Aorta (tissue), 5 donors: ENCODE data around the gene HNRNPLL. TPM values are rescaled to one million over a fixed set of nuclear protein-coding genes. Genes with fewer than 3 reads are reported as not detected.

Experiments used
- ATAC-seq: fragments of 200-7000 bp; cut with Tn5 transposase; one replicate; pipeline ENCODE4 v1.9.1; 2022; ENCODE audit warnings: moderate library complexity; ENCODE audit not compliant: low FRiP score
- DNase-seq, 2 donors: peaks; one replicate each; pipeline ENCODE4 v3.0.0-alpha.2; 2020
- H3K27ac ChIP-seq, 2 donors: one replicate each; pipeline ENCODE4 v1.5.1; 2013; ENCODE audit warnings: low read length in 2 of 2, mild to moderate bottlenecking in 2 of 2, moderate library complexity in 2 of 2, control low read depth in 1 of 2, inconsistent platforms in 1 of 2, low read depth in 1 of 2
- H3K27me3 ChIP-seq, 2 donors: one replicate each; pipeline ENCODE4 v1.6.1; 2013; ENCODE audit warnings: control low read depth in 1 of 2, low read length in 1 of 2, mild to moderate bottlenecking in 1 of 2, moderate library complexity in 1 of 2; ENCODE audit not compliant: insufficient read depth in 2 of 2, control insufficient read depth in 1 of 2
- H3K36me3 ChIP-seq, 2 donors: one replicate each; pipeline ENCODE4 v1.6.1; 2013; ENCODE audit warnings: control low read depth in 1 of 2, low read length in 1 of 2, mild to moderate bottlenecking in 1 of 2; ENCODE audit not compliant: insufficient read depth in 2 of 2, control insufficient read depth in 1 of 2
- H3K4me1 ChIP-seq, 2 donors: one replicate each; pipeline ENCODE4 v1.6.1; 2013; ENCODE audit warnings: low read length in 2 of 2, control low read depth in 1 of 2, mild to moderate bottlenecking in 1 of 2, moderate library complexity in 1 of 2; ENCODE audit not compliant: insufficient read depth in 2 of 2, control insufficient read depth in 1 of 2
- H3K4me3 ChIP-seq, 2 donors: one replicate each; pipeline ENCODE4 v1.5.1; 2013; ENCODE audit warnings: low read length in 2 of 2, control low read depth in 1 of 2, mild to moderate bottlenecking in 1 of 2
- H3K9me3 ChIP-seq: one replicate; pipeline ENCODE4 v1.6.1; 2013; ENCODE audit warnings: mild to moderate bottlenecking, low read length; ENCODE audit not compliant: control insufficient read depth
- WGBS, 2 donors: extraction: QIAGEN DNeasy Blood & Tissue Kit; methylation state at CpG; one replicate each; pipeline ENCODE4 v1.1.7; 2013; 5-methylcytosine and 5-hydroxymethylcytosine counted together
- intact Hi-C, 2 donors: fragments of 100-400 bp; cut with DNase I; formaldehyde crosslinking; loops; one replicate each; pipeline versions ENCODE4 v1.14.2 to v1.15.0; 2022
- polyA plus RNA-seq, 2 donors: library from polyadenylated mRNA; stranded (reverse); fragments of 200-250 nt; gene quantifications; one replicate each; pipeline ENCODE4 v1.2.3, GENCODE V29; 2013
- total RNA-seq, 2 donors: library from RNA; stranded (reverse); fragmentation: NEBNext Ultra II Directional; extraction: Animal tissue kit (Norgen Biotek cat#: 25700); gene quantifications; one replicate each; pipeline ENCODE4 v1.2.1, GENCODE V29; 2021
- donor health status: healthy with polysubstance abuse.
- donor health status: Bipolar disorder and iron deficiency.
- donor health status: DM: no; HTN: no; CAD: no.
- donor health status: DM: no; HTN: no; CAD: no.
- donor health status: DM: yes; HTN: yes; CAD: no.

HNRNPLL gene
- total and polyA plus RNA-seq, 4 donors: 15.9 to 65.2 (median 40.2) TPM

- H3K4me3 ChIP-seq: no peak overlapping the region
- 11 to 16% methylated on average over 2 of the region's 2 CpGs for WGBS, 2 donors
- H3K4me1 ChIP-seq: peaks cover 1 to 5% of the 10 kb centered on the region in 2 donors
- H3K36me3 ChIP-seq: no peaks in the 10 kb centered on the region
- H3K27ac ChIP-seq: no peak overlapping the region
- intact Hi-C loops: no loop called here
- ATAC-seq (no peak), DNase-seq (no peak)
- H3K9me3 ChIP-seq: no peaks in the 10 kb centered on the region
- H3K27me3 ChIP-seq: no peaks in the 10 kb centered on the region
Measured at GRCh38 chr2:38592951-38593350, 9.8 kb downstream of the HNRNPLL start.

GRCh38 chr2:38591152-38591551 lies 11.6 kb downstream of the HNRNPLL start:
- no peak overlapping the region for H3K4me3 ChIP-seq
- no peaks in the 10 kb centered on the region for H3K36me3 ChIP-seq
- ATAC-seq (no peak), DNase-seq (no peak)
- WGBS, 2 donors: 9 to 13% methylated on average over 2 of the region's 2 CpGs
- intact Hi-C loops: no loop called here
- no peaks in the 10 kb centered on the region for H3K9me3 ChIP-seq
- no peaks in the 10 kb centered on the region for H3K27me3 ChIP-seq
- H3K27ac ChIP-seq: peak overlapping the region in 1 of 2 donors; percentile 28
- H3K4me1 ChIP-seq: peaks cover 4 to 5% of the 10 kb centered on the region in 2 donors

- no peak for ATAC-seq
- Histone ChIP-seq H3K4me1 (peaks cover 4 to 8% of the 10 kb centered on the region in 2 donors), H3K27me3 (no peaks in the 10 kb centered on the region), H3K4me3 (no peak overlapping the region), H3K36me3 (no peaks in the 10 kb centered on the region), H3K9me3 (no peaks in the 10 kb centered on the region), H3K27ac (no peak overlapping the region)
- WGBS, 2 donors: 69 to 72% methylated on average over 3 of the region's 3 CpGs
- intact Hi-C loops: no loop called here
- DNase-seq: no peak
Measured at GRCh38 chr2:38590053-38590452, 12.7 kb downstream of the HNRNPLL start.

- Histone ChIP-seq H3K27ac (peak overlapping the region in 1 of 2 donors; percentile 57), H3K9me3 (no peaks in the 10 kb centered on the region), H3K4me3 (no peak overlapping the region), H3K27me3 (no peaks in the 10 kb centered on the region), H3K4me1 (peaks cover 6 to 8% of the 10 kb centered on the region in 2 donors), H3K36me3 (no peaks in the 10 kb centered on the region)
- intact Hi-C loops: loop anchor here in 1 of 2 donors (10.0 kb wide), 1 partner anchor 272 kb away; no protein-coding TSS in a partner anchor
- ATAC-seq (no peak), DNase-seq (no peak)
- 59 to 61% methylated on average over 3 of the region's 3 CpGs for WGBS, 2 donors
Measured at GRCh38 chr2:38586931-38587330, 15.8 kb downstream of the HNRNPLL start.

GRCh38 chr2:38584881-38585280 lies 17.8 kb downstream of the HNRNPLL start:
- intact Hi-C loops: loop anchor here (5.0 to 10.0 kb wide), 3 partner anchors 137 to 270 kb away; no protein-coding TSS in a partner anchor
- WGBS, 2 donors: 85 to 87% methylated on average over 1 of the region's 1 CpG
- Histone ChIP-seq H3K27ac (no peak overlapping the region), H3K27me3 (no peaks in the 10 kb centered on the region), H3K4me3 (no peak overlapping the region), H3K4me1 (peaks cover 3 to 5% of the 10 kb centered on the region in 2 donors), H3K36me3 (peaks cover 3% of the 10 kb centered on the region in 2 donors), H3K9me3 (no peaks in the 10 kb centered on the region)
- ATAC-seq: no peak
- DNase-seq: no peak

GRCh38 chr2:38583994-38584393 lies 18.7 kb downstream of the HNRNPLL start:
- DNase-seq: no peak

GRCh38 chr2:38583524-38583923 lies 19.2 kb downstream of the HNRNPLL start:
- H3K4me3 ChIP-seq: no peak overlapping the region
- no peaks in the 10 kb centered on the region for H3K27me3 ChIP-seq
- intact Hi-C loops: loop anchor here (5.0 to 10.0 kb wide), 3 partner anchors 139 to 269 kb away; no protein-coding TSS in a partner anchor
- ATAC-seq (no peak), DNase-seq (no peak)
- WGBS, 2 donors: 7 to 10% methylated on average over 3 of the region's 3 CpGs
- H3K9me3 ChIP-seq: no peaks in the 10 kb centered on the region
- H3K27ac ChIP-seq: no peak overlapping the region
- peaks cover 3% of the 10 kb centered on the region in 2 donors for H3K36me3 ChIP-seq
- H3K4me1 ChIP-seq: peaks cover 3 to 5% of the 10 kb centered on the region in 2 donors

More at GRCh38 chr2:38583994-38584393, 18.7 kb downstream of the HNRNPLL start:
- no peak overlapping the region for H3K4me3 ChIP-seq
- 88 to 92% methylated on average over 5 of the region's 5 CpGs for WGBS, 2 donors
- H3K36me3 ChIP-seq: peaks cover 3% of the 10 kb centered on the region in 2 donors
- no peaks in the 10 kb centered on the region for H3K27me3 ChIP-seq
- H3K9me3 ChIP-seq: no peaks in the 10 kb centered on the region
- intact Hi-C loops: loop anchor here (5.0 to 10.0 kb wide), 3 partner anchors 138 to 269 kb away; no protein-coding TSS in a partner anchor
- peaks cover 3 to 5% of the 10 kb centered on the region in 2 donors for H3K4me1 ChIP-seq
- no peak for ATAC-seq
- no peak overlapping the region for H3K27ac ChIP-seq

- peak; percentile 82 for ATAC-seq
- H3K27ac ChIP-seq: no peak overlapping the region
- H3K27me3 ChIP-seq: no peaks in the 10 kb centered on the region
- WGBS, 2 donors: 48 to 51% methylated on average over 9 of the region's 9 CpGs
- intact Hi-C loops: loop anchor here (5.0 to 10.0 kb wide), 3 partner anchors 141 to 267 kb away; no protein-coding TSS in a partner anchor
- no peak for DNase-seq
- H3K9me3 ChIP-seq: no peaks in the 10 kb centered on the region
- H3K4me1 ChIP-seq: peaks cover 2 to 3% of the 10 kb centered on the region in 2 donors
- H3K36me3 ChIP-seq: peaks cover 3% of the 10 kb centered on the region in 2 donors
- H3K4me3 ChIP-seq: no peak overlapping the region
Measured at GRCh38 chr2:38581193-38582147, 21.3 kb downstream of the HNRNPLL start.
